K562 (cell line): ENCODE data around the gene AHSG. TPM values are rescaled to one million over a fixed set of nuclear protein-coding genes. Genes with fewer than 3 reads are reported as not detected.

ENCODE experiments used
- ATAC-seq: fragments of 200-7000 bp; cut with Tn5 transposase; 3 replicates; pipeline ENCODE4 v1.9.1; 2020; ENCODE audit warnings: moderate library complexity
- BruUV-seq: library from RNA; stranded (reverse); fragments of 400-500 nt; replicated peaks from 2 replicates; lab custom pipeline; 2021; lab: Mats Ljungman, UMichigan
- CTCF ChIA-PET: fragments of 300-600 bp; formaldehyde crosslinking; extraction: SDS; loops from one replicate; lab custom pipeline; 2021; ENCODE audit warnings: low intra/inter-chr PET ratio; lab: Yijun Ruan, JAX
- POLR2A ChIA-PET: fragments of 300-600, 350-650 bp; sonication (Branson Sonifier 250); formaldehyde crosslinking; extraction: SDS; loops from one replicate; lab custom pipeline; 2021; ENCODE audit warnings: antibody characterized with exemption, inconsistent platforms; lab: Yijun Ruan, JAX
- DNase-seq, 4 experiments: peaks; one replicate each; pipeline versions ENCODE4 v3.0.0 to v3.0.0-alpha.2; 2011 to 2018; ENCODE audit warnings: low spot score in 3 of 4, mixed read lengths in 3 of 4; ENCODE audit errors: extremely low read depth in 1 of 4
- FAIRE-seq: peaks from 2 replicates; lab custom pipeline; 2011; peaks lifted over from hg19 to GRCh38; lab: Jason Lieb, UNC
- H2AFZ ChIP-seq: 2 replicates; pipeline ENCODE4 v1.6.0; 2011; ENCODE audit warnings: low read depth, low read length, control low read depth, inconsistent platforms
- H3K27ac ChIP-seq: fragments of 200-600 bp; 3 replicates; pipeline ENCODE4 v1.8.0; 2011; ENCODE audit warnings: low read depth, mild to moderate bottlenecking, control low read depth, inconsistent platforms, low read length, moderate library complexity, mixed read lengths; ENCODE audit errors: extremely low read depth
- H3K27me3 ChIP-seq, 2 experiments: fragments of 300-600 bp in 1 of 2; 2 replicates in 1 of 2; 3 replicates in 1 of 2; pipeline versions ENCODE4 v1.6.0 to v1.8.0; 2011; ENCODE audit warnings: inconsistent platforms in 2 of 2, low read length in 2 of 2, mild to moderate bottlenecking in 1 of 2, mixed read lengths in 1 of 2, moderate library complexity in 1 of 2; ENCODE audit not compliant: control insufficient read depth in 2 of 2, insufficient read depth in 2 of 2
- H3K36me3 ChIP-seq: fragments of 300-600 bp; 3 replicates; pipeline ENCODE4 v1.8.0; 2011; ENCODE audit warnings: mild to moderate bottlenecking, low read length, inconsistent platforms; ENCODE audit not compliant: control insufficient read depth, insufficient read depth
- H3K4me1 ChIP-seq, 2 experiments: fragments of 200-600 bp in 1 of 2; replicated peaks in 1 of 2; 2 replicates in 1 of 2; 3 replicates in 1 of 2; pipeline versions ENCODE4 v1.5.1 to v1.8.0; 2011; ENCODE audit warnings: inconsistent platforms in 2 of 2, low read length in 2 of 2, mild to moderate bottlenecking in 1 of 2, mixed read lengths in 1 of 2, moderate library complexity in 1 of 2; ENCODE audit not compliant: control insufficient read depth in 2 of 2, insufficient read depth in 2 of 2
- H3K4me2 ChIP-seq: 2 replicates; pipeline ENCODE4 v1.6.1; 2011; ENCODE audit warnings: low read length, control low read depth, inconsistent platforms, mixed read lengths; ENCODE audit not compliant: insufficient read depth
- H3K4me3 ChIP-seq: fragments of 200-600 bp; sonication (generic), shearing (Covaris generic); 2 replicates; pipeline ENCODE4 v1.5.1; 2016; ENCODE audit warnings: control low read depth, inconsistent platforms
- H3K79me2 ChIP-seq: fragments of 200-600 bp; 3 replicates; pipeline ENCODE4 v1.8.0; 2011; ENCODE audit warnings: low read length, inconsistent platforms; ENCODE audit not compliant: control insufficient read depth, insufficient read depth
- H3K9ac ChIP-seq, 2 experiments: 2 replicates each; pipeline versions ENCODE4 v1.6.0 to v1.6.1; 2011; ENCODE audit warnings: low read depth in 2 of 2, low read length in 2 of 2, control low read depth in 1 of 2, inconsistent platforms in 1 of 2, mild to moderate bottlenecking in 1 of 2, mixed read lengths in 1 of 2; ENCODE audit not compliant: insufficient read depth in 1 of 2
- H3K9me1 ChIP-seq: one replicate; pipeline ENCODE4 v1.6.0; 2011; ENCODE audit warnings: inconsistent platforms, mild to moderate bottlenecking, low read length, moderate library complexity; ENCODE audit not compliant: control insufficient read depth, insufficient read depth
- H3K9me3 ChIP-seq: replicated peaks from 2 replicates; pipeline ENCODE4 v1.5.1; 2011; ENCODE audit warnings: low read depth, low read length, inconsistent platforms; ENCODE audit not compliant: control insufficient read depth, insufficient read depth
- H4K20me1 ChIP-seq: replicated peaks from 2 replicates; pipeline ENCODE4 v1.6.1; 2011; ENCODE audit warnings: low read length, inconsistent platforms, mixed read lengths; ENCODE audit not compliant: control insufficient read depth, insufficient read depth
- C11orf30 ChIP-seq: fragments of 450-650 bp; IDR thresholded peaks from 2 replicates; pipeline ENCODE4 v1.6.1; 2016; ENCODE audit warnings: low read depth, mild to moderate bottlenecking
- CHD4 ChIP-seq: fragments of 200-600 bp; sonication (generic); IDR thresholded peaks from 3 replicates; pipeline ENCODE4 v1.6.1; 2012; ENCODE audit warnings: low read depth, mild to moderate bottlenecking, mixed read lengths, low read length, inconsistent platforms; ENCODE audit not compliant: insufficient read depth, insufficient replicate concordance, poor library complexity, severe bottlenecking
- OTX1 ChIP-seq: fragments of 450-650 bp; formaldehyde crosslinking; IDR thresholded peaks from 2 replicates; pipeline ENCODE4 v1.4.0; 2022; ENCODE audit warnings: mild to moderate bottlenecking
- SPI1 ChIP-seq: IDR thresholded peaks from 2 replicates; pipeline ENCODE4 v1.6.1; 2011; ENCODE audit warnings: low read depth, low read length, control low read depth, borderline replicate concordance
- WGBS: fragments of 100-300 bp; shearing (Covaris generic); methylation state at CpG from one replicate; pipeline ENCODE4 v1.1.6; 2016; ENCODE audit warnings: low coverage, mixed read lengths; ENCODE audit not compliant: insufficient coverage; ENCODE audit errors: missing lambda C conversion rate; 5-methylcytosine and 5-hydroxymethylcytosine counted together
- in situ Hi-C: fragments of 300-500 bp; cut with MboI; formaldehyde crosslinking; loops from 4 replicates; pipeline ENCODE4 v1.15.0; 2018; ENCODE audit warnings: inconsistent platforms, mixed read lengths
- intact Hi-C: fragments of 100-400 bp; cut with micrococcal nuclease; formaldehyde crosslinking; loops from 2 replicates; pipeline ENCODE4 v1.14.2; 2022
- polyA plus RNA-seq, 8 experiments: library from polyadenylated mRNA; depleted of rRNA in 4 of 8; stranded (reverse) in 5 of 8; unstranded in 3 of 8; fragments of >200 nt; fragmentation: Nextera tagmentation in 2 of 8; fragmentation: Illumina TruSeq in 1 of 8; extraction: Ambion mirVana in 2 of 8; extraction: Trizol in 1 of 8; gene quantifications; 2 replicates each; pipeline versions ENCODE4 v1.2.1 to v1.2.3, GENCODE V29; 2011 to 2014; ENCODE audit warnings: inconsistent platforms in 1 of 8, missing spikeins in 1 of 8
- total RNA-seq, 7 experiments: library from RNA; depleted of rRNA in 6 of 7; stranded (reverse); fragments of >200 nt in 6 of 7; fragmentation: Illumina TruSeq in 2 of 7; extraction: Trizol in 2 of 7; gene quantifications; 2 replicates each; pipeline versions ENCODE4 v1.2.1 to v1.2.3, GENCODE V29; 2011 to 2021; ENCODE audit warnings: low replicate concordance in 1 of 7
- TF ChIP-seq, protein P1 (sequence below): conservative IDR thresholded peaks from 2 replicates; pipeline ENCODE4 v1.6.1; 2011; ENCODE audit warnings: low read depth, mild to moderate bottlenecking, low read length; ENCODE audit not compliant: control insufficient read depth
- TF ChIP-seq, protein P2 (sequence below), 2 experiments: fragments of 450-650 bp in 1 of 2; sonication (generic) in 1 of 2; formaldehyde crosslinking in 1 of 2; IDR thresholded peaks in 1 of 2; conservative IDR thresholded peaks in 1 of 2; 2 replicates each; pipeline versions ENCODE4 v1.6.1 to v1.8.1; 2016 to 2023; ENCODE audit warnings: mild to moderate bottlenecking in 2 of 2, moderate library complexity in 2 of 2, inconsistent platforms in 1 of 2, missing genetic modification reagents in 1 of 2
- TF ChIP-seq, protein P3 (sequence below): fragments of 150-350 bp; IDR thresholded peaks from 2 replicates; pipeline ENCODE4 v1.6.1; 2014; ENCODE audit warnings: low read depth, mild to moderate bottlenecking, low read length, borderline replicate concordance

AHSG gene
- total and polyA plus RNA-seq, 9 of the 15 experiments (the other 6 are each of a cell fraction or from before 2014, with no cell fraction given) = 0.69 TPM; not detected in 8

DNA sequence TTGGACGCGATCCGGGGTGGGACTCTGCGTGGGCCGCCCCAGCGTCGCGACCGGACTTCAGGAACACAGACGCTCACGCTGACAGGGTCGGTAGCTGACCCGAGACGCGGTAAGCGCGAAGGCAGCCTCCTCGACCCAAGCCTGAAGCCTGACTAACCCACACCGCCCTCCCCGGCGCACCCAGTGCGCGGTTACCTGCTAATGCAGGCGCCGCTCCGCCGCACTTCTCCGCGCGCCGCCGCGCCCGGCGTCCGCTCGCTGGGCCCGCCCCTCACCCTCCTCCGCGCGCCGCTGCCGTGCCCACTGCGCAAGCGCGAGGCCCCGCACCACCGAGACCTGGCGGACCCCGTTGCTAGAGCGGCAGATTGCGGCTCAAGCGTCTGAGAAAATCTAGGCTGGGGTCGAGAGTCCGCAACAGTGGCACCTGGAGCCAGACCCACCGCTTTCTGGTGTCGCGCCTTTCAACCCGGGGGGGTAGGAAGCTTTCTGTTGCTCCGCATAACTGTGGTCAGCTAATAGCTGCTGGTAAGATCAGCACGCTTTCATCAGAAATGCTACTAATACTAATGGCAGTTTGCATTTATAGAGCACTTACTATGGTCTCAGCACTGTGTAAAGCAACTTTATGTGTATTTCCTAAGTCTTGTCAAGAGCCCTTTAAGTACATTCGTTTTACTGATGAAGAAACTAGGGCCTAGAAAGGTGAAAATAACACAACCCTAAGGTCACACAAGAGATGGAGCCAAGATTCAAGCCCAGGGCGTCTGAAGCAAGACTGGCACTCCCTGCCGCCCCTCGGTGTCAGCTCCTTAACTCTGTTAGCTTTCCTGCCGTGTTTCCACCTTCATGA, 45.6 kb upstream of the AHSG start, which contains the start of gene TBCCD1:
TSS of gene TBCCD1 (minus strand) at position 268 of the 850 bp plus-strand sequence. CDS start 3,010 bp downstream, outside the sequence.
- under 1% methylated on average over 58 of the region's 66 CpGs for WGBS
- no peaks in the 10 kb centered on the region for H3K27me3 ChIP-seq
- ChIA-PET POLR2A (interaction anchor here (0.6 to 5.7 kb wide), 6 partner anchors 11 to 365 kb away, joined by 3 to 64 read pairs (median 4); partner anchors contain the start of gene EIF4A2), CTCF (no interaction called here)
- peak within 1 kb of the TSS; percentile 90 to 99 for H3K9ac ChIP-seq
- H3K4me2 ChIP-seq = peak within 1 kb of the TSS; percentile 96
- no peaks in the 10 kb centered on the region for H4K20me1 ChIP-seq
- H3K9me3 ChIP-seq = no peaks in the 10 kb centered on the region
- FAIRE-seq (peak; percentile 86), ATAC-seq (peak; percentile 84), DNase-seq (peak; percentile 89 to 95 (median 90))
- intact Hi-C loops = no loop called here
- H3K79me2 ChIP-seq = peaks cover 67% of the 10 kb centered on the region
- peak within 1 kb of the TSS; percentile 73 for H3K4me3 ChIP-seq
- BruUV-seq = TSS peak; percentile 37
- H3K9me1 ChIP-seq = no peaks in the 10 kb centered on the region
- peak within 1 kb of the TSS; percentile 98 for H2AFZ ChIP-seq
- peak within 1 kb of the TSS; percentile 90 for H3K27ac ChIP-seq
- in situ Hi-C loops = no loop called here
- peaks cover 26% of the 10 kb centered on the region; the same call in 1 of the 3 replicates for H3K36me3 ChIP-seq
- peaks cover 3 to 11% of the 10 kb centered on the region in 2 experiments; a peak in 4 of 5 replicates for H3K4me1 ChIP-seq
- TF ChIP-seq SPI1 (no peak), CHD4 (no peak), C11orf30 (peak; percentile 47; the same call in 1 of the 2 replicates), OTX1 (CRISPR knock-in tag) (no peak)
- TF ChIP-seq, protein P1, sequence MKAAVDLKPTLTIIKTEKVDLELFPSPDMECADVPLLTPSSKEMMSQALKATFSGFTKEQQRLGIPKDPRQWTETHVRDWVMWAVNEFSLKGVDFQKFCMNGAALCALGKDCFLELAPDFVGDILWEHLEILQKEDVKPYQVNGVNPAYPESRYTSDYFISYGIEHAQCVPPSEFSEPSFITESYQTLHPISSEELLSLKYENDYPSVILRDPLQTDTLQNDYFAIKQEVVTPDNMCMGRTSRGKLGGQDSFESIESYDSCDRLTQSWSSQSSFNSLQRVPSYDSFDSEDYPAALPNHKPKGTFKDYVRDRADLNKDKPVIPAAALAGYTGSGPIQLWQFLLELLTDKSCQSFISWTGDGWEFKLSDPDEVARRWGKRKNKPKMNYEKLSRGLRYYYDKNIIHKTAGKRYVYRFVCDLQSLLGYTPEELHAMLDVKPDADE = peak; percentile 75; the same call in 1 of the 2 replicates
- TF ChIP-seq, protein P2, sequence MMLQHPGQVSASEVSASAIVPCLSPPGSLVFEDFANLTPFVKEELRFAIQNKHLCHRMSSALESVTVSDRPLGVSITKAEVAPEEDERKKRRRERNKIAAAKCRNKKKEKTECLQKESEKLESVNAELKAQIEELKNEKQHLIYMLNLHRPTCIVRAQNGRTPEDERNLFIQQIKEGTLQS (IDR thresholded peaks at IDR 0.05) = no peak
- TF ChIP-seq, protein P2 (CRISPR knock-in tag; conservative IDR thresholded peaks at IDR 0.05) = no peak
- TF ChIP-seq, protein P3, sequence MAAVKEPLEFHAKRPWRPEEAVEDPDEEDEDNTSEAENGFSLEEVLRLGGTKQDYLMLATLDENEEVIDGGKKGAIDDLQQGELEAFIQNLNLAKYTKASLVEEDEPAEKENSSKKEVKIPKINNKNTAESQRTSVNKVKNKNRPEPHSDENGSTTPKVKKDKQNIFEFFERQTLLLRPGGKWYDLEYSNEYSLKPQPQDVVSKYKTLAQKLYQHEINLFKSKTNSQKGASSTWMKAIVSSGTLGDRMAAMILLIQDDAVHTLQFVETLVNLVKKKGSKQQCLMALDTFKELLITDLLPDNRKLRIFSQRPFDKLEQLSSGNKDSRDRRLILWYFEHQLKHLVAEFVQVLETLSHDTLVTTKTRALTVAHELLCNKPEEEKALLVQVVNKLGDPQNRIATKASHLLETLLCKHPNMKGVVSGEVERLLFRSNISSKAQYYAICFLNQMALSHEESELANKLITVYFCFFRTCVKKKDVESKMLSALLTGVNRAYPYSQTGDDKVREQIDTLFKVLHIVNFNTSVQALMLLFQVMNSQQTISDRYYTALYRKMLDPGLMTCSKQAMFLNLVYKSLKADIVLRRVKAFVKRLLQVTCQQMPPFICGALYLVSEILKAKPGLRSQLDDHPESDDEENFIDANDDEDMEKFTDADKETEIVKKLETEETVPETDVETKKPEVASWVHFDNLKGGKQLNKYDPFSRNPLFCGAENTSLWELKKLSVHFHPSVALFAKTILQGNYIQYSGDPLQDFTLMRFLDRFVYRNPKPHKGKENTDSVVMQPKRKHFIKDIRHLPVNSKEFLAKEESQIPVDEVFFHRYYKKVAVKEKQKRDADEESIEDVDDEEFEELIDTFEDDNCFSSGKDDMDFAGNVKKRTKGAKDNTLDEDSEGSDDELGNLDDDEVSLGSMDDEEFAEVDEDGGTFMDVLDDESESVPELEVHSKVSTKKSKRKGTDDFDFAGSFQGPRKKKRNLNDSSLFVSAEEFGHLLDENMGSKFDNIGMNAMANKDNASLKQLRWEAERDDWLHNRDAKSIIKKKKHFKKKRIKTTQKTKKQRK = no peak
